ENCODE results near the gene MTUS2. TPM values are rescaled to one million over a fixed set of nuclear protein-coding genes. Genes with fewer than 3 reads are reported as not detected.

MTUS2 gene
- total RNA-seq, 1 donor from 2014 or later = 6.8 TPM

DNA sequence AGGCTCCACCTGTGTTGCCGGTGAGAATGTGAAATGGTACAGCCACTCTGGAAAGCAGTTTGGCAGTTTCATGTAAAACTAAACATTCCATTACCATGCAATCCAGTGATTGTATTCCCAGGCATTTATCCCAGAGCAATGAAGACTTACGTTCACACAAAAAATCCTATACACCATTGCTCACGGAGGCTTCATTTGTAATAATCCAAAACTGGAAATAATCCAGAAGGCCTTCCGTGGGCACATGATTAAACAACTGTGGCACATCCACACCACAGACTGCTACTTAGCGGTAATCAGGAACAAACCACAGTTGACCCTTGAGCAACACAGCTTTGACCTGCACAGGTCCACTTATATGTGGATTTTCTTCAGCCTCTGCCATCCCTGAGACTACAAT, 339.7 kb downstream of the MTUS2 start:
- Mint-ChIP-seq H3K27ac (ENCODE audit: unreplicated experiment) (no peak overlapping the region), H3K36me3 (ENCODE audit: unreplicated experiment) (no peaks in the 10 kb centered on the region), H3K4me3 (ENCODE audit: unreplicated experiment) (no peak overlapping the region)

DNA sequence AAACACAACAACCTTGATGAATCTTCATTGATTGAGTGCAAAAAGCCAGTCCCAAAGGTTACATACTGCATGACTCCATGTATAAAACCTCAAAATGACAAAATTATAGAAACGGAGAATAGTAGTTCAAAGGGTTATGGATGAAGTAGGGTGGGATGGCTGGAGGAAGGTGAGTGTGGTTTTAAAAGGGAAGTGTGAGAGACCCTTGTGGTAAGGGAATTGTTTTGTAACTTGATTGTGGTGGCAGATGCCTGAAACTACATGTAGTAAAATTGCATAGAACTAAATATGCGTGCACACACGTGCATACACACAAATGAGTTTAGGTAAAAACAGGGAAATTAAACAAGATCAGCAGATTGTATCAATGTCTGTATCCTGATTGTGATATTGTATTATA, 340.7 kb downstream of the MTUS2 start:
- Mint-ChIP-seq H3K27ac (ENCODE audit: unreplicated experiment) (peak overlapping the region; percentile 5), H3K27me3 (ENCODE audit: unreplicated experiment) (no peaks in the 10 kb centered on the region), H3K9me3 (ENCODE audit: unreplicated experiment) (peaks cover 3% of the 10 kb centered on the region), H3K4me3 (ENCODE audit: unreplicated experiment) (peak overlapping the region; percentile 3), H3K36me3 (ENCODE audit: unreplicated experiment) (no peaks in the 10 kb centered on the region), H3K4me1 (ENCODE audit: low read depth, unreplicated experiment) (peaks cover 16% of the 10 kb centered on the region)
- DNase-seq = no peak
- TF ChIP-seq, protein P1, sequence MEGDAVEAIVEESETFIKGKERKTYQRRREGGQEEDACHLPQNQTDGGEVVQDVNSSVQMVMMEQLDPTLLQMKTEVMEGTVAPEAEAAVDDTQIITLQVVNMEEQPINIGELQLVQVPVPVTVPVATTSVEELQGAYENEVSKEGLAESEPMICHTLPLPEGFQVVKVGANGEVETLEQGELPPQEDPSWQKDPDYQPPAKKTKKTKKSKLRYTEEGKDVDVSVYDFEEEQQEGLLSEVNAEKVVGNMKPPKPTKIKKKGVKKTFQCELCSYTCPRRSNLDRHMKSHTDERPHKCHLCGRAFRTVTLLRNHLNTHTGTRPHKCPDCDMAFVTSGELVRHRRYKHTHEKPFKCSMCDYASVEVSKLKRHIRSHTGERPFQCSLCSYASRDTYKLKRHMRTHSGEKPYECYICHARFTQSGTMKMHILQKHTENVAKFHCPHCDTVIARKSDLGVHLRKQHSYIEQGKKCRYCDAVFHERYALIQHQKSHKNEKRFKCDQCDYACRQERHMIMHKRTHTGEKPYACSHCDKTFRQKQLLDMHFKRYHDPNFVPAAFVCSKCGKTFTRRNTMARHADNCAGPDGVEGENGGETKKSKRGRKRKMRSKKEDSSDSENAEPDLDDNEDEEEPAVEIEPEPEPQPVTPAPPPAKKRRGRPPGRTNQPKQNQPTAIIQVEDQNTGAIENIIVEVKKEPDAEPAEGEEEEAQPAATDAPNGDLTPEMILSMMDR (IDR thresholded peaks at IDR 0.05; ENCODE audit: partially characterized antibody, unreplicated experiment) = no peak

More for the DNA sequence above, 339.7 kb downstream of the MTUS2 start:
- no peaks in the 10 kb centered on the region for H3K27me3 Mint-ChIP-seq (ENCODE audit: unreplicated experiment)
- no peaks in the 10 kb centered on the region for H3K9me3 Mint-ChIP-seq (ENCODE audit: unreplicated experiment)
- H3K4me1 Mint-ChIP-seq (ENCODE audit: low read depth, unreplicated experiment) = peaks cover 16% of the 10 kb centered on the region
- no peak for DNase-seq
- TF ChIP-seq, protein P1 (IDR thresholded peaks at IDR 0.05; ENCODE audit: partially characterized antibody, unreplicated experiment) = no peak

DNA sequence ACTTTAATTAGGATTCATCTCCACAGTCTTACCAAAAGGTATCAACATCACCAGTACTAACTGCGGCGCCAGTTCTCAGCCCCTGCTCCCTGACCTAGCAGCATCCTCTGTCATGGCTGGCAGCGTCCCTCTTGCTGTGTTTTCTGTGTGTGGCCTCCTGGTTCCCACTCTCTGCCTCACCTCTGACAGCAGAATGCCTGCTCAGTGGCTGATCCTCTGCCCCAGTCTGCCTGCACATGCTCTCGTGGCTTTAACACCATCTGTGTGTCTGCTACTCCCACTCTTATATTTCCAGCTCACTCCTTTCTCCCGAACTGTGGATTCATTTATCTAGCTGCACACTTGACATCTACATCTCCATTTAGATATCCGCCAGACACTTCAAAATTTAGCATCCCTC, 341.5 kb downstream of the MTUS2 start:
- H3K4me1 Mint-ChIP-seq (ENCODE audit: low read depth, unreplicated experiment) = peaks cover 16% of the 10 kb centered on the region
- H3K27me3 Mint-ChIP-seq (ENCODE audit: unreplicated experiment) = no peaks in the 10 kb centered on the region
- peak overlapping the region; percentile 22 for H3K4me3 Mint-ChIP-seq (ENCODE audit: unreplicated experiment)
- TF ChIP-seq, protein P1 (IDR thresholded peaks at IDR 0.05; ENCODE audit: partially characterized antibody, unreplicated experiment) = no peak
- no peaks in the 10 kb centered on the region for H3K36me3 Mint-ChIP-seq (ENCODE audit: unreplicated experiment)
- H3K27ac Mint-ChIP-seq (ENCODE audit: unreplicated experiment) = peak overlapping the region; percentile 69
- DNase-seq = peak; percentile 42
- peaks cover 3% of the 10 kb centered on the region for H3K9me3 Mint-ChIP-seq (ENCODE audit: unreplicated experiment)

DNA sequence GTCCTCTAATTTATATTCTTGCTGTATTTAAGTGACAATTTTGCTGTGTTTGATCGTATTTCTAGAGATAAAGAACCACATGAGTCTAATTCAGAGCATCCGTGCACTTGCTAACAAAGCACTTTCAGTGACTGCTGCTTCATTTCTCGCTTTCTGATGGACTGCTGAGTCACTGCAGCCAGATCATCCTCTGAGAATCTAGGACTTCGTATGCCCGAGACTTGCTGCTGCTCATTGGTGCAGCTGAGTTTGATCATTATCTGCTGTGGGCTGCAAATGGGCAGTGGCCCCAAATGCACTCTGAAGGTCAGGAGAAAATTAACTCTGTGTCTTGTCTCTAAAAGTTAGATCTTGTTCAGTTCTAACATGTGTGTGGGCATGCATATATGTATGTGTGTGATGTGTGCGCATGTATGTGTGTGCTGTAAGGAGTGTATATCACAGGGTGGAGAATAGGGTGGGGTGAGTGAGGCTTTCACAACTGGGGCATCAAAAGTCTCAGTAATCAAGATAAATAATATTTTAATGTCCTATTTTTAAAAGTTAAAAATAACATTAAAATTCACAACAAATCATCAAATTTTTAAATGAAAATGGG, 342.6 kb downstream of the MTUS2 start:
- TF ChIP-seq, protein P1 (IDR thresholded peaks at IDR 0.05; ENCODE audit: partially characterized antibody, unreplicated experiment) = no peak
- no peak for DNase-seq
- no peaks in the 10 kb centered on the region for H3K36me3 Mint-ChIP-seq (ENCODE audit: unreplicated experiment)
- no peak overlapping the region for H3K4me3 Mint-ChIP-seq (ENCODE audit: unreplicated experiment)
- peaks cover 3% of the 10 kb centered on the region for H3K9me3 Mint-ChIP-seq (ENCODE audit: unreplicated experiment)
- H3K4me1 Mint-ChIP-seq (ENCODE audit: low read depth, unreplicated experiment) = peaks cover 16% of the 10 kb centered on the region
- H3K27me3 Mint-ChIP-seq (ENCODE audit: unreplicated experiment) = no peaks in the 10 kb centered on the region
- H3K27ac Mint-ChIP-seq (ENCODE audit: unreplicated experiment) = peak overlapping the region; percentile 76

DNA sequence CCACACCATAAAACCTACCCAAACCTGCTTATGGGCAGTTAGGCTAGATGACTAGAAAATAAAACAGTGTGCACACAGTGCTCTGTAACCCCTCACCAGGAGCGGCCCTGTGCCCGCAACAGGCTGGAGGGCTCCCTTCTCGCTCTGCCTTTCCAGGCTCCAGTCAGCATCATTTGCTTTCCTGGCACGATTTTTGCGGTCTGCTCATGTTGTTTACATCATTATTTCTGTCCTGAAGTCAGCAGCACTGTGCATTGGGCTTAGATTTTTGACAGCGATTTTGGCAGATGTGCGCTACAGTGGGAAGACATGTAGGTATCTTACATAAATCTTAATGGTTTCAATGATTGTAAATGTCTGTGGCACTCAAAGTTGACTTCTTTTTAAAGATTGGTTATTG, 344.0 kb downstream of the MTUS2 start:
- H3K27ac Mint-ChIP-seq (ENCODE audit: unreplicated experiment) = no peak overlapping the region
- peaks cover 16% of the 10 kb centered on the region for H3K4me1 Mint-ChIP-seq (ENCODE audit: low read depth, unreplicated experiment)
- no peak overlapping the region for H3K4me3 Mint-ChIP-seq (ENCODE audit: unreplicated experiment)
- H3K9me3 Mint-ChIP-seq (ENCODE audit: unreplicated experiment) = peaks cover 3% of the 10 kb centered on the region
- no peak for DNase-seq
- TF ChIP-seq, protein P1 (IDR thresholded peaks at IDR 0.05; ENCODE audit: partially characterized antibody, unreplicated experiment) = no peak
- no peaks in the 10 kb centered on the region for H3K27me3 Mint-ChIP-seq (ENCODE audit: unreplicated experiment)
- no peaks in the 10 kb centered on the region for H3K36me3 Mint-ChIP-seq (ENCODE audit: unreplicated experiment)

All from glutamatergic neuron (in vitro differentiated cells).